GM18873 (cell line): Measurements from ENCODE around the gene KIF7.
"Not testable (repeated sequence)": the region's sequence is repeated elsewhere in the genome, so short reads cannot be mapped to it uniquely, and the experiment has no call there.

Source experiments
- ATAC-seq: cut with Tn5 transposase; IDR thresholded peaks from one replicate; pipeline ENCODE4 v1.9.1; 2021; ENCODE audit warnings: mild to moderate bottlenecking, moderate library complexity, moderate number of reproducible peaks; ENCODE audit not compliant: unreplicated experiment, low FRiP score

KIF7 gene

DNA sequence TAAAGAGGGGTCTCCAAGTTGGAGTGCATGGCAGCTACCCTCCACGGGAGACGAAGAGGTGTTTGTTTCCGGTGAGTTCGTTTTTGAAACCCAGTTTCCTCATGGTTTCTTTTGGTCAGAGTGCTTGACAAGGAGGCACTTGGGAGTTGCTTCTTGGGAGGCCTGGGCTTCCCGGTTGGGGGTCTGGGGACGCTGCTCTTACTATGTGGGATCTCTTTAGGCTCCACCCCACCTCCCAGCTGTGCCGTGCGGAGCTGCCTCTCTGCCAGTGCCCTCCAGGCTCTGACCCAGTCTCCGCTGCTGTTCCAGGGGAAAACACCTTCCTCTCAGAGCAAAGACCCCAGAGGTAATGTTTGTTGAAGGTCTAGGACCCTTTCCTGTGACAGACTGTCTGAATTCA lies 29.6 kb downstream of the KIF7 start:
- no peak for ATAC-seq

DNA sequence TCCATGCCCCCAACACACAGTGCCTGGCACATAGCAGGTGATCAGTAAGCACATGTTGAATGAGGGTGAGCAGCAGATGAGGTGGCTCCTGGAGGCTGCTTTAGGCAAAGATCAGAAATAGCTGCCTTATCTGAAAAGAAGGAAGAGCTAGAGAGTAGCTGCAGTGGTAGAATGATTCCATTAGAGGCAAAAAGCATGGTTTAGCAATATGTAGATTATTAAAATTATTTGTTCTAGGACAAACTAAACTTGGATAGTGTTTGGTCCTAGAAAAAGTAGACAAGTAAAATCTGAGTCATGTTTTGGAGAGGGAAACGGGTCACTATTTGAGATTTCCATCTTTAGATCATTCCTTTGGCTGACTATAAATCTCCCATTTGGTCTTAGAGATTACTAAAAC lies 32.1 kb downstream of the KIF7 start:
- no peak for ATAC-seq

- ATAC-seq = no peak
Measured at GRCh38 chr15:89621547-89621946, 33.7 kb downstream of the KIF7 start.

- no peak for ATAC-seq
Measured at GRCh38 chr15:89616228-89616627, 39.0 kb downstream of the KIF7 start.

DNA sequence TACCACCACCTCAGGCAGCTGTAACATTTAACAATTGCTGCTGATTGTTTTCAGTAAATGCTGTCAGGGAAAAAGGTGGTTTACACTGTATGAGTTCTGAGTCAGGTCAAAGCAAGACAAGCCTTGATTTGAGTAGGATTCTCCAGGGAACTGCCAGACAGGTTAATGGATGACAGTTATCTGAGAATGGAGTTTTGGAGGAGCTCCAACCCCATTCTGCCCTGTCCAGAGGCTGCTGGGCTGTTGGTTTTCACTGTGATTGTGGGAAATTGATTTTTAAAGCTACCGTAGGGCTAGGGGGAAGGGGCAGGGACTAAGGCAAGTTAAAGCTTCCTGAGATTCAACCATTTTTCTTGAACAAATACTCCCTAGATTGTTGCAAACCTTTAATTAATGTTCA lies 40.1 kb downstream of the KIF7 start:
- no peak for ATAC-seq

DNA sequence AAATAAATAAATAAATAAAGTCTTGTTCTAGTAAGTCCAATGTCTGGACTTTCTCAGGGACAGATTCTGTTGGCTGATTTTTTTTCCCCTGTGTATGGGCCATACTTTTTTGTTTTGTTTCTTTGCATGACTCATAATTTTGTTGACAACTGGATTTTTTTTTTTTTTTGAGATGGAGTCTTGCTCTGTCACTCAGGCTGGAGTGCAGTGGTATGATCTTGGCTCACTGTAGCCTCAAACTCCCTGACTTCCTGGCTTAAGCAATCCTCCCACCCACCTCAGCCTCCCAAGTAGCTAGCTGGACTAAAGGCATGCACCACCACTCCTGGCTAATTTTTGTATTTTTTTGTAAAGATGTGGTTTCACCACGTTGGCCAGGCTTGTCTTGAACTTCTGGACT lies 41.1 kb downstream of the KIF7 start:
- no peak for ATAC-seq

DNA sequence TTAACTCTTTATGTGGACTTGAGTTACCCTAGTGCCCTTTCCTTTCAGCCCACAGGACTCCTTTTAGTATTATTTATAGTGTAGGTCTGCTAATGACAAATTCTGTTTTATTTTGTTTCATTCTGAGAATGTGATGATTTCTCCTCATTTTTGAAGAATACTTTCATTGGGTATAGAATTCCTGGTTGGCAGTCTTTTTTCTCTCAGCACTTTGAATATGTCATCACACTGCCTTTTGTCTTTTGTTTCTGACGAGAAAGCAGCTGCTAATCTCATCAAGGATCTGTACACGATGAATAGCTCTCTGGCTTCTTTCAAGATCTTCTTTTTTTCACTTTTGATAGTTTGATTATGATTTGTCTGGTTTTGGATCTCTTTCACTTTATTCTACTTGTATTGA lies 42.2 kb downstream of the KIF7 start:
- ATAC-seq = no peak

GRCh38 chr15:89611317-89611716 lies 44.0 kb downstream of the KIF7 start:
- ATAC-seq = no peak

DNA sequence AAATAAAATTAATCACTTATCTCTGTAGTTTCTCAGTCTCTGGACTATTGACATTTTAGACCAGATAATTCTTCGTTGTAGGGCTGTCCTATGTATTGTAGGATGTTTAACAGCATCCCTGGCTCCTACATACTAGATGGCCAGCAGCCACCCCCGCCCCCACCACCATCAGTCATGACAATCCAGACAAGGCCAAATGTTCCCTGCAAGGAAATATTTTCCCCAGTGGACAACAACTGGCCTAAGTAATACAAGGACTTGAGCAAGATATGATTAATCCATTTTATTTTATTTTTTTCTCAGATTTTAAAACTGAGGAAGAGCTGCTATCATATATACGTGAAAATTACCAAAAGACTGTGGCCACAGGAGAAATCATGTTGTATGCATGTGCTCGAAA lies 56.2 kb downstream of the KIF7 start:
- ATAC-seq = no peak

DNA sequence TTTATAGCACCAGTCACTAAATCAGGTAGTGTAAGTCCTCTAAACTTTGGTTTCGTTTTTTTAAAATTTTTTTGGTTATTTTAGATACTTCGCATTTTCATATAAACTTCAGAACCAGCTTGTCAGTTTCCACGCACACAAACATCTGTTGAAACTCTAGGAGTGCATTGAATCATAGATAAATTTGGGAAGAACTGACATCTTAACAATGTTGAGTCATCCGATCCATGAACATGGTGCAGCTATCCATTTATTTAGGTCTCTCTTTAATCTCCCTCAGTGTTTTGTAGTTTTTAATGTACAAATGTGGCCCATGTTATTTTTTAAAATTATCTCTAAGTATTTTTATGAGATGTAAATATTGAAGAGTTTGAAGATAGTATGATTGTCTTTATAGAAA lies 62.2 kb downstream of the KIF7 start:
- no peak for ATAC-seq

- no peak for ATAC-seq
Measured at GRCh38 chr15:89591834-89592233, 63.4 kb downstream of the KIF7 start.

DNA sequence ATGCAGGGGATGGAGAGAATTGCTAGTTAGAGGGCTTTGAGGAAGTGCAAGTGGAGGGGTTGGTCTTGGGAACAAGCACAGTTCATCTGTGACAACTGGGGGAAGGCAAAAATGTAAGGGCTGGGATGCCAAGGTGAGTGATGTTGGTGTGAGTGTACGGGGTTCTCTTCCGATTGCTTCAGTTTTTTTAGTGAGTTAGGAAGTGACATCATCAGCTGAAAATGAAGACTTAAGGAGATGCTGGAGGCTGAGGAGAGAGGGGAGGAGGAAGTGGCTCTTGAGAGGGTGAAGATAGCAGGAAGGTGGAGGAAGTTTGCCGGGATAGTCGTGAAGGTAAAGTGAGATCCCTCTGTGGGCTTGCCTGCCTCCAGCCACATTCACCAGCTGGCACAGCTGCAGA lies 67.3 kb downstream of the KIF7 start:
- ATAC-seq = no peak

- no peak for ATAC-seq
Measured at GRCh38 chr15:89586651-89587050, 68.6 kb downstream of the KIF7 start.

- not testable (repeated sequence) for ATAC-seq
Measured at GRCh38 chr15:89580747-89581146, 74.5 kb downstream of the KIF7 start.

DNA sequence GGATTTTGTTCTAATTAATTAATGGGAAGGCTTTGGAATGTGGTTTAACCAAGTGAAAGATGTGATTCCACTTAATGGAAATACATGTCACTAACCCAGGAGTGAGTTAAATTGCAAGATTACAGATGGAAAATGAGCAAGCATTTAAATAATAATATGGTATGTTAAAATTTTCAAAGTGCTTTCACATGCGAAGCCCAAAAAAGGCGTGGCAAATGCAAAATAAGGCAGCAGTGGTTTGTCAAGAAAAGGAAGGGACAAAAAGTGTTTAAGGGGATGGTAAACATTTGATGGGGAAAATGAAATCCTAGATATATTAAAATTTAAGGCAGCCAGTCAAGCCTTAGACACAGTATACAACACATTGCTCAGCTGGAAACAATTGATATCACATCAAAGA lies 77.1 kb downstream of the KIF7 start:
- no peak for ATAC-seq
